HG03558 (cell line): ENCODE data around the gene HOXA6.

Source experiments
- ATAC-seq: cut with Tn5 transposase; IDR thresholded peaks from one replicate; pipeline ENCODE4 v1.9.1; 2021; ENCODE audit warnings: moderate number of reproducible peaks; ENCODE audit not compliant: unreplicated experiment; ENCODE audit errors: extremely low read depth

The HOXA6 gene

GRCh38 chr7:27152816-27153442 is 5.4 kb upstream of the HOXA6 start:
- ATAC-seq = no peak

- no peak for ATAC-seq
Measured at GRCh38 chr7:27151931-27152815, 4.6 kb upstream of the HOXA6 start, which contains the start of gene HOXA3. Gene HOXA3 (minus strand): TSS chr7:27152583. CDS start chr7:27110640, 41,943 bp downstream.

- ATAC-seq = no peak
Measured at GRCh38 chr7:27151341-27151930, 3.9 kb upstream of the HOXA6 start.

GRCh38 chr7:27150568-27151340 is 3.2 kb upstream of the HOXA6 start:
- no peak for ATAC-seq

- no peak for ATAC-seq
Measured at GRCh38 chr7:27149842-27150567, 2.4 kb upstream of the HOXA6 start.

- ATAC-seq = no peak
Measured at GRCh38 chr7:27148756-27149641, 1.4 kb upstream of the HOXA6 start.

GRCh38 chr7:27148031-27148755 is 619 bp upstream of the HOXA6 start:
- ATAC-seq = no peak

GRCh38 chr7:27146491-27147198 is 929 bp downstream of the HOXA6 start:
- ATAC-seq = no peak

GRCh38 chr7:27145914-27146412 is 1.6 kb downstream of the HOXA6 start:
- no peak for ATAC-seq

- no peak for ATAC-seq
Measured at GRCh38 chr7:27145165-27145913, 2.2 kb downstream of the HOXA6 start.

- no peak for ATAC-seq
Measured at GRCh38 chr7:27144781-27145164, 2.8 kb downstream of the HOXA6 start.

- ATAC-seq = no peak
Measured at GRCh38 chr7:27143950-27144780, 3.4 kb downstream of the HOXA6 start.

GRCh38 chr7:27143023-27143949 is 4.3 kb downstream of the HOXA6 start, which contains the start of gene HOXA5:
Gene HOXA5 (minus strand): TSS chr7:27143681. CDS start chr7:27143607, 74 bp downstream.
- ATAC-seq = no peak

- ATAC-seq = no peak
Measured at GRCh38 chr7:27142580-27143022, 5.0 kb downstream of the HOXA6 start.
